T-cell (primary cell): ENCODE data around the gene NR1D1. TPM values are rescaled to one million over a fixed set of nuclear protein-coding genes. Genes with fewer than 3 reads are reported as not detected.

Source experiments
- ATAC-seq, 4 experiments: fragments of 200-7000 bp in 3 of 4; fragments of 150-1000 bp in 1 of 4; cut with Tn5 transposase; replicated peaks in 1 of 4; 1 replicate in 3 of 4; 2 replicates in 1 of 4; pipeline ENCODE4 v1.10.0; 2021; ENCODE audit warnings: moderate library complexity in 3 of 4, mild to moderate bottlenecking in 2 of 4, moderate number of reproducible peaks in 1 of 4
- CTCF ChIA-PET, 2 donors: fragments of 300-600 bp; sonication (Branson Sonifier 250); formaldehyde crosslinking; loops; one replicate each; lab custom pipeline; 2022; ENCODE audit warnings: antibody characterized with exemption in 2 of 2; lab: Charles Lee
- POLR2A ChIA-PET, 2 donors: fragments of 300-600 bp; sonication (Branson Sonifier 250); formaldehyde crosslinking; loops; one replicate each; lab custom pipeline; 2022; ENCODE audit warnings: antibody characterized with exemption in 2 of 2; lab: Charles Lee
- DNase-seq, 35 experiments: peaks; one replicate each; pipeline versions ENCODE4 v3.0.0 to v3.0.0-alpha.2; 2013 to 2023
- H3K27ac ChIP-seq: one replicate; pipeline ENCODE4 v1.5.1; 2013; ENCODE audit warnings: low read length
- H3K27me3 ChIP-seq, 2 experiments: replicated peaks in 1 of 2; 1 replicate in 1 of 2; 2 replicates in 1 of 2; pipeline versions ENCODE4 v1.6.1 to v1.7.0; 2013; ENCODE audit warnings: low read length in 1 of 2, mixed read lengths in 1 of 2; ENCODE audit not compliant: control insufficient read depth in 2 of 2, insufficient read depth in 2 of 2; ENCODE audit errors: extremely low read depth in 1 of 2
- H3K36me3 ChIP-seq, 2 donors: 1 replicate in 1 of 2; 2 replicates in 1 of 2; pipeline versions ENCODE4 v1.6.1 to v1.7.0; 2013; ENCODE audit warnings: low read length in 1 of 2; ENCODE audit not compliant: control insufficient read depth in 2 of 2, insufficient read depth in 1 of 2; ENCODE audit errors: extremely low read depth in 1 of 2
- H3K4me1 ChIP-seq, 2 experiments: 1 replicate in 1 of 2; 2 replicates in 1 of 2; pipeline versions ENCODE4 v1.6.1 to v1.7.0; 2013; ENCODE audit warnings: low read length in 2 of 2, mixed read lengths in 1 of 2; ENCODE audit not compliant: insufficient read depth in 2 of 2, control insufficient read depth in 1 of 2; ENCODE audit errors: extremely low read depth in 1 of 2
- H3K4me3 ChIP-seq, 2 donors: 1 replicate in 1 of 2; 2 replicates in 1 of 2; pipeline versions ENCODE4 v1.5.1 to v1.7.0; 2013; ENCODE audit warnings: mild to moderate bottlenecking in 2 of 2, low read length in 1 of 2, moderate library complexity in 1 of 2; ENCODE audit not compliant: control insufficient read depth in 1 of 2; ENCODE audit errors: extremely low read depth in 1 of 2
- H3K9me3 ChIP-seq: 2 replicates; pipeline ENCODE4 v1.7.0; 2013
- H3K27ac Mint-ChIP-seq, 2 donors: one replicate each; pipeline ENCODE4 v1.8.0; 2020 to 2021; ENCODE audit warnings: mild to moderate bottlenecking in 2 of 2, mixed read lengths in 2 of 2
- H3K27me3 Mint-ChIP-seq, 2 donors: one replicate each; pipeline ENCODE4 v1.8.0; 2021 to 2022; ENCODE audit warnings: mixed read lengths in 2 of 2
- H3K36me3 Mint-ChIP-seq: one replicate; pipeline ENCODE4 v1.8.0; 2021; ENCODE audit warnings: mixed read lengths
- H3K4me1 Mint-ChIP-seq, 3 donors: one replicate each; pipeline ENCODE4 v1.8.0; 2020 to 2022; ENCODE audit warnings: mixed read lengths in 3 of 3, mild to moderate bottlenecking in 1 of 3
- H3K4me3 Mint-ChIP-seq, 3 donors: one replicate each; pipeline ENCODE4 v1.8.0; 2020 to 2022; ENCODE audit warnings: mild to moderate bottlenecking in 3 of 3, mixed read lengths in 3 of 3, moderate library complexity in 3 of 3
- H3K9me3 Mint-ChIP-seq, 3 donors: one replicate each; pipeline ENCODE4 v1.8.0; 2020 to 2022; ENCODE audit warnings: mixed read lengths in 3 of 3
- WGBS: methylation state at CpG from one replicate; pipeline ENCODE4 v1.1.5; 2013; ENCODE audit warnings: missing lambda C conversion rate; ENCODE audit not compliant: insufficient coverage; 5-methylcytosine and 5-hydroxymethylcytosine counted together
- total RNA-seq, 35 experiments: library from RNA in 6 of 35; stranded (reverse) in 6 of 35; fragments of 120-200 nt in 1 of 35; gene quantifications; one replicate each; pipeline versions ENCODE4 v1.2.1 to v1.2.4 and lab custom pipeline; 2013 to 2026

NR1D1 gene
- total RNA-seq, 5 donors from 2014 or later (not counting 1 experiment from before 2014, with no cell fraction given): 11.5 to 33.6 (median 21.9) TPM

GRCh38 chr17:40108970-40109824 is 8.8 kb upstream of the NR1D1 start:
- no peak overlapping the region for H3K4me3 ChIP-seq
- H3K27ac ChIP-seq: peak overlapping the region; percentile 94
- Mint-ChIP-seq H3K27me3 (no peaks in the 10 kb centered on the region), H3K9me3 (no peaks in the 10 kb centered on the region), H3K36me3 (no peaks in the 10 kb centered on the region), H3K27ac (peak overlapping the region; percentile 93 to 99), H3K4me1 (peaks cover 93 to 97% (median 96%) of the 10 kb centered on the region in 3 donors), H3K4me3 (peak overlapping the region in 1 of 3 donors; percentile 28)
- 100% methylated on average over 4 of the region's 9 CpGs for WGBS
- peak in 1 of 35 experiments; percentile 43 for DNase-seq
- H3K9me3 ChIP-seq: no peaks in the 10 kb centered on the region
- ChIA-PET CTCF (interaction anchor here in 1 of 2 donors (0.7 to 5.0 kb wide), 3 partner anchors 10 to 34 kb away, joined by 6 to 75 read pairs (median 7); partner anchors contain the start of gene NR1D1), POLR2A (interaction anchor here in 1 of 2 donors (0.7 kb wide), 1 partner anchor 11 kb away, joined by 3 read pairs; no protein-coding TSS in a partner anchor)
- H3K4me1 ChIP-seq: peaks cover 81 to 98% of the 10 kb centered on the region in 2 experiments
- no peaks in the 10 kb centered on the region for H3K36me3 ChIP-seq
- H3K27me3 ChIP-seq: no peaks in the 10 kb centered on the region
- no peak for ATAC-seq

DNA sequence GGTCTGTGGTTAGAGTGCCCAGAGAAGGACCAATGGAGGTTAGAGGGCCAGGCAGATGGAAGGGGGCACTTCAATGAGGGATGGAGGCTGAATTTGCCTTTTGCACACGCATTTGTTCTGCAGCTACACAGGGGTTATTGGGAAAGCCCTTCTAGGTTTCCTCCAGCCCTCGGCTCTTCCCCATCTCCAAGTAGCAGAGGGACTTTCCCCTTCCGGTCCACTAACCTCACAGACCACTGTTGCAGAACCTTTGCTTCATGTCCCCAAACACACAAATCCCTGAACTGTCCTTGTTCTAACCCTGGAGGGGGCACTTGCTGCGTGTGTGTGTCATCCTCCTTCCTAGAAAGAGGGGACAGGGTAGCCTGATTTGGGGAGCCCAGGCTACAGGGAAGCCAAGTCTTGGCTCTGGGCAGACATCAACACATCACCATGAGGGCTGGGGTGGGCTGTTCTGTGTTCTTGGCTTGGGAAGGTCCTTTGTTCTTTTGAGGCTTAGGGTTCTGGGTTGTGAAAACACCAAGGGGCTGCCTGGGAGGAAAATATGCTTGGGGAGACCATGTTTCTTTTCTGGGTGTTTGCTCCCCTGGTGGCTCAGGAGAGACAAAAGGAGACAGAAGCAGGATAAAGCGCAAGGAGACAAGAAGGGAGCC is 7.3 kb upstream of the NR1D1 start:
- peaks cover 85 to 100% of the 10 kb centered on the region in 2 experiments for H3K4me1 ChIP-seq
- no peaks in the 10 kb centered on the region for H3K9me3 Mint-ChIP-seq
- H3K36me3 Mint-ChIP-seq: no peaks in the 10 kb centered on the region
- no peaks in the 10 kb centered on the region for H3K27me3 Mint-ChIP-seq
- H3K27ac ChIP-seq: peak overlapping the region; percentile 94
- no peaks in the 10 kb centered on the region for H3K27me3 ChIP-seq
- CTCF ChIA-PET: interaction anchor here in 1 of 2 donors (0.7 to 0.9 kb wide), 2 partner anchors 9 to 53 kb away, joined by 3 to 4 read pairs; partner anchors contain the start of gene MED24
- no peaks in the 10 kb centered on the region for H3K9me3 ChIP-seq
- H3K4me3 ChIP-seq: no peak overlapping the region
- peak overlapping the region; percentile 50 to 60 (median 53) for H3K4me3 Mint-ChIP-seq
- DNase-seq (peak in 3 of 35 experiments; percentile 9 to 61 (median 28)), ATAC-seq (peak; percentile 3 to 11 (median 6))
- no peaks in the 10 kb centered on the region for H3K36me3 ChIP-seq
- WGBS: 51% methylated on average over 4 of the region's 5 CpGs
- H3K4me1 Mint-ChIP-seq: peaks cover 95 to 99% (median 99%) of the 10 kb centered on the region in 3 donors
- POLR2A ChIA-PET: interaction anchor here (0.6 to 0.7 kb wide), 3 partner anchors 21 to 85 kb away, joined by 3 to 4 read pairs (median 3); no protein-coding TSS in a partner anchor
- H3K27ac Mint-ChIP-seq: peak overlapping the region; percentile 93 to 99

DNA sequence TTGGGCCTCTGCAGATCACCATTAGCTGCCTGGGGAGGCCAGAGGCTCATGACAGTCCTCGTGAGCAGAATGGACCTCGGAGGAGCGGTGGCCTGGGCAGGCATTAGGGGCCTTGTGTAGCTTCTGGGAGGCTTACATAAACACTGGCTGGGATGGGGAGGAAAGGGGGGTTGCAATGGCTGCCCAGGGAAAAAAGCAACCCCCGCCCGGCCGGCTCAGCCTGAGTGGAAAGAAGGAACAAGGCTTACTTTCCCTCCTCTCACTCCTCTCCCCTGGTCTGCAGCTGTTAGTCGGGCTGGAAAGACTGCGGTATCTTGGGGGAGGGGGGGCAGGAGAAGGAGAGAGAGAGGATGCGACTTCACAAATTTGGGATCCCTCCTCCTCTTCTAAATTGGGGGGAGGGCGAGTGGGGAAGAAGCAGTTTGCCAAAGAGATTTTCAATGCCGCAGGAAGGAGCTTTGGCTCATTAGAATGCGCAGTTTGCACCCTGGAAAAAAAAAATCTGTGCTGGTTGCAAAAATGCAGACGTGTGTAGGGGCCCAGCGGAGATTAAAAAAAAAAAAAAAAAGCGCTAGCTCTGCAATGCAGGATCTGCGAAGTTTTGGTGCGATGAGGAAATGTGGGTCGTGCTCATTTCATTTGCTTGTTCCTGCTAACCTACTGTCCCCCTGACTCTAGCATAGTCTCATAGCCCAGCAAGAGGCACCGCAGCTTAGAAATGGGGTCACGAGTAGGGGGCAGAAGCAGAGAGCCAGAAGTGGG is 6.6 kb upstream of the NR1D1 start:
- Mint-ChIP-seq H3K36me3 (no peaks in the 10 kb centered on the region), H3K9me3 (no peaks in the 10 kb centered on the region), H3K4me1 (peaks cover 91 to 97% (median 95%) of the 10 kb centered on the region in 3 donors), H3K27me3 (no peaks in the 10 kb centered on the region), H3K27ac (peak overlapping the region; percentile 93 to 99), H3K4me3 (peak overlapping the region; percentile 1 to 60 (median 14))
- Histone ChIP-seq H3K36me3 (no peaks in the 10 kb centered on the region), H3K9me3 (no peaks in the 10 kb centered on the region), H3K27ac (peak overlapping the region; percentile 94), H3K27me3 (no peaks in the 10 kb centered on the region), H3K4me1 (peaks cover 80 to 99% of the 10 kb centered on the region in 2 experiments), H3K4me3 (no peak overlapping the region)
- peak in 11 of 35 experiments; percentile 30 to 67 (median 39) for DNase-seq
- 55% methylated on average over 7 of the region's 20 CpGs for WGBS
- peak in 1 of 4 experiments; percentile 11 for ATAC-seq
- ChIA-PET CTCF (interaction anchor here in 1 of 2 donors (0.6 to 1.1 kb wide), 6 partner anchors 9 to 63 kb away, joined by 3 to 7 read pairs (median 4); partner anchors contain the start of gene MED24), POLR2A (interaction anchor here (0.6 to 0.7 kb wide), 5 partner anchors 9 to 124 kb away, joined by 3 to 5 read pairs (median 4); no protein-coding TSS in a partner anchor)

DNA sequence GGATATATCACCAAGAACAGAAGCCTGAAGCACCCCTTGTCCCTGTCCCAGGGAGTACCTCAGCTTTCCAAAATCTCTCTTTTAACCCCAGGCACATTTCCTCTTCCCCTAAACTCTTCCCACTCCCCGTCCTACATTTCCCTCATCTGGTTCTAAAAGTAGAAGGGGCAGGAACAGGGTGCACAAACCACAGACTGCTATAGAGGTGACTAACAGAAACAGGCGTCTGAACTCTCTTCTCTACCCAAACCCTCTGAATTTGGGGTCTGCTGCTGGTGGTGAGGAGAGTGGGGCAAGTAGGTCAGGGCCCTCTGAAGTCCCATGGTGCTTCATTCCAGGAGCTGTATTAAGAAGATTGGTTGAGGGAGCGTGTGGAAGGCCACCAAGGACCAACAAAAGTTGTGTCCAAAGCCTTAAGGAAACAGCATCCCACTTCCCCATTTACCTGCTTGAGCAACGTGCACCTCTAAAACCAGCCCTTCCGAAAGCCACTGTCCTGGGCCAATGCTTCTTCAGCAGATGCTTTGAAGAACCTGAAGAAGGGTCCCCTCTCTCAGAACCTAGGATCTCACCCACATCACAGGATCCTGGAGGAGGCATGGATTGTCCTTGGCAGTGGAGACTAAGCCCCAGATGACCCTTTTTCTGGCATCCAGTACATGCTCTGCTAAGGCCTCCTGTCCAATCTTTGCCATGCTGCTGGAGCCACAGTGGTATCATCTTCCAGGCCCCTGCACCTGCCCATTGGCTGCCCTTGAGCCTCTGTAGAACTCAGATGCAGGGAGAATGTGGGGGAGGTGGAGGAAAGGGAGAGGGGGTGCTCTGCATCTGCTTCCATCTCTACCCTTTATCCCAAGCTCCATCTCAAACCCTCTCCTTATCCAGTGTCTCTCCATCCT is 5.7 kb upstream of the NR1D1 start:
- 93% methylated on average over 2 of the region's 5 CpGs for WGBS
- H3K4me3 ChIP-seq: no peak overlapping the region

More for the DNA sequence above, 5.7 kb upstream of the NR1D1 start:
- no peaks in the 10 kb centered on the region for H3K27me3 Mint-ChIP-seq
- H3K4me1 Mint-ChIP-seq: peaks cover 91 to 97% (median 95%) of the 10 kb centered on the region in 3 donors
- ATAC-seq: no peak
- Histone ChIP-seq H3K4me1 (peaks cover 75 to 99% of the 10 kb centered on the region in 2 experiments), H3K9me3 (no peaks in the 10 kb centered on the region), H3K27me3 (no peaks in the 10 kb centered on the region), H3K27ac (peak overlapping the region; percentile 94), H3K36me3 (no peaks in the 10 kb centered on the region)
- ChIA-PET CTCF (interaction anchor here in 1 of 2 donors (0.6 to 1.5 kb wide), 4 partner anchors 20 to 64 kb away, joined by 4 to 7 read pairs (median 6); no protein-coding TSS in a partner anchor), POLR2A (no interaction called here)
- H3K4me3 Mint-ChIP-seq: peak overlapping the region; percentile 14 to 60 (median 24)
- no peaks in the 10 kb centered on the region for H3K36me3 Mint-ChIP-seq
- peak overlapping the region; percentile 93 to 99 for H3K27ac Mint-ChIP-seq
- no peaks in the 10 kb centered on the region for H3K9me3 Mint-ChIP-seq
- no peak for DNase-seq
